ENCODE data around the gene ADAMTSL3. TPM values are rescaled to one million over a fixed set of nuclear protein-coding genes. Genes with fewer than 3 reads are reported as not detected.

Gene ADAMTSL3
- total RNA-seq, 3 donors from 2014 or later (not counting 1 experiment from before 2014, with no cell fraction given), result 0.14 to 0.43 (median 0.25) TPM

GRCh38 chr15:83723216-83723615 is 69.3 kb downstream of the ADAMTSL3 start:
- peaks cover 0 to 4% of the 10 kb centered on the region in 2 donors for H3K27me3 Mint-ChIP-seq (ENCODE audit: low read depth in 2 of 2)
- H3K4me1 ChIP-seq (ENCODE audit: control insufficient read depth, insufficient read depth, low read length), result no peaks in the 10 kb centered on the region
- intact Hi-C loops (cut with micrococcal nuclease), result no loop called here
- no peak overlapping the region for H3K27ac Mint-ChIP-seq
- H3K9me3 Mint-ChIP-seq, result peaks cover 0 to 5% of the 10 kb centered on the region in 2 donors
- no peak for TF ChIP-seq CTCF (IDR thresholded peaks at IDR 0.05)
- H3K4me3 ChIP-seq (ENCODE audit: low read length), result no peak overlapping the region
- ATAC-seq (no peak), DNase-seq (no peak)
- H3K36me3 Mint-ChIP-seq, result peaks cover 7% of the 10 kb centered on the region
- H3K9me3 ChIP-seq (ENCODE audit: control insufficient read depth, insufficient read depth, low read length), result no peaks in the 10 kb centered on the region
- H3K36me3 ChIP-seq (ENCODE audit: control insufficient read depth, insufficient read depth, low read length), result no peaks in the 10 kb centered on the region
- no CpG with 5 or more reads among the region's 1 CpG for whole genome bisulfite sequencing (ENCODE audit: insufficient coverage)
- no peak overlapping the region for H3K27ac ChIP-seq (ENCODE audit: low read length)
- no peaks in the 10 kb centered on the region for H3K4me1 Mint-ChIP-seq
- no peaks in the 10 kb centered on the region for H3K27me3 ChIP-seq (ENCODE audit: control insufficient read depth, insufficient read depth, low read length)
- no peak overlapping the region for H3K4me3 Mint-ChIP-seq

- WGBS (ENCODE audit: insufficient coverage), result no CpG with 5 or more reads among the region's 1 CpG
- H3K36me3 ChIP-seq (ENCODE audit: control insufficient read depth, insufficient read depth, low read length), result no peaks in the 10 kb centered on the region
- no peak for ATAC-seq
- H3K27ac ChIP-seq (ENCODE audit: low read length), result no peak overlapping the region
- no peaks in the 10 kb centered on the region for H3K4me1 Mint-ChIP-seq
- peaks cover 0 to 9% of the 10 kb centered on the region in 2 donors for H3K27me3 Mint-ChIP-seq (ENCODE audit: low read depth in 2 of 2)
- peaks cover 4 to 6% of the 10 kb centered on the region in 2 donors for H3K9me3 Mint-ChIP-seq
- intact Hi-C loops (cut with micrococcal nuclease), result no loop called here
- TF ChIP-seq CTCF (IDR thresholded peaks at IDR 0.05), result no peak
- no peaks in the 10 kb centered on the region for H3K27me3 ChIP-seq (ENCODE audit: control insufficient read depth, insufficient read depth, low read length)
- no peak overlapping the region for H3K27ac Mint-ChIP-seq
- no peak overlapping the region for H3K4me3 Mint-ChIP-seq
- no peak overlapping the region for H3K4me3 ChIP-seq (ENCODE audit: low read length)
- no peaks in the 10 kb centered on the region for H3K4me1 ChIP-seq (ENCODE audit: control insufficient read depth, insufficient read depth, low read length)
- H3K36me3 Mint-ChIP-seq, result peaks cover 3% of the 10 kb centered on the region
- no peak for DNase-seq
- no peaks in the 10 kb centered on the region for H3K9me3 ChIP-seq (ENCODE audit: control insufficient read depth, insufficient read depth, low read length)
Observed at GRCh38 chr15:83732196-83732595, 78.3 kb downstream of the ADAMTSL3 start.

GRCh38 chr15:83732770-83733169 is 78.8 kb downstream of the ADAMTSL3 start:
- no peaks in the 10 kb centered on the region for H3K4me1 ChIP-seq (ENCODE audit: control insufficient read depth, insufficient read depth, low read length)
- DNase-seq (no peak), ATAC-seq (no peak)
- Mint-ChIP-seq H3K36me3 (no peaks in the 10 kb centered on the region), H3K4me1 (no peaks in the 10 kb centered on the region), H3K4me3 (no peak overlapping the region), H3K27me3 (ENCODE audit: low read depth in 2 of 2) (peaks cover 0 to 9% of the 10 kb centered on the region in 2 donors), H3K9me3 (peaks cover 3 to 6% of the 10 kb centered on the region in 2 donors), H3K27ac (no peak overlapping the region)
- H3K36me3 ChIP-seq (ENCODE audit: control insufficient read depth, insufficient read depth, low read length), result no peaks in the 10 kb centered on the region
- no peak for TF ChIP-seq CTCF (IDR thresholded peaks at IDR 0.05)
- 94% methylated on average over 2 of the region's 4 CpGs for WGBS (ENCODE audit: insufficient coverage)
- no peaks in the 10 kb centered on the region for H3K27me3 ChIP-seq (ENCODE audit: control insufficient read depth, insufficient read depth, low read length)
- H3K9me3 ChIP-seq (ENCODE audit: control insufficient read depth, insufficient read depth, low read length), result no peaks in the 10 kb centered on the region
- H3K27ac ChIP-seq (ENCODE audit: low read length), result no peak overlapping the region
- no peak overlapping the region for H3K4me3 ChIP-seq (ENCODE audit: low read length)
- intact Hi-C loops (cut with micrococcal nuclease), result no loop called here

- Histone ChIP-seq H3K27ac (ENCODE audit: low read length) (no peak overlapping the region), H3K36me3 (ENCODE audit: control insufficient read depth, insufficient read depth, low read length) (no peaks in the 10 kb centered on the region), H3K4me3 (ENCODE audit: low read length) (no peak overlapping the region), H3K4me1 (ENCODE audit: control insufficient read depth, insufficient read depth, low read length) (no peaks in the 10 kb centered on the region), H3K9me3 (ENCODE audit: control insufficient read depth, insufficient read depth, low read length) (no peaks in the 10 kb centered on the region), H3K27me3 (ENCODE audit: control insufficient read depth, insufficient read depth, low read length) (no peaks in the 10 kb centered on the region)
- WGBS (ENCODE audit: insufficient coverage), result 90% methylated on average over 2 of the region's 2 CpGs
- TF ChIP-seq CTCF (IDR thresholded peaks at IDR 0.05), result no peak
- Mint-ChIP-seq H3K27ac (no peak overlapping the region), H3K9me3 (peaks cover 0 to 6% of the 10 kb centered on the region in 2 donors), H3K27me3 (ENCODE audit: low read depth in 2 of 2) (peaks cover 0 to 9% of the 10 kb centered on the region in 2 donors), H3K36me3 (no peaks in the 10 kb centered on the region), H3K4me1 (no peaks in the 10 kb centered on the region), H3K4me3 (no peak overlapping the region)
- ATAC-seq, result no peak
- intact Hi-C loops (cut with micrococcal nuclease), result no loop called here
- no peak for DNase-seq
Observed at GRCh38 chr15:83733206-83733605, 79.3 kb downstream of the ADAMTSL3 start.
